HFFc6 (cell line): ENCODE data around the gene BRCA2. TPM values are rescaled to one million over a fixed set of nuclear protein-coding genes. Genes with fewer than 3 reads are reported as not detected.

Experiments used
- DNase-seq: peaks from one replicate; pipeline ENCODE4 v3.0.0-alpha.2; 2018
- H3K27ac Mint-ChIP-seq: 2 replicates; pipeline ENCODE4 v1.8.0; 2020; ENCODE audit warnings: mild to moderate bottlenecking, mixed read lengths
- H3K27me3 Mint-ChIP-seq: 2 replicates; pipeline ENCODE4 v1.8.0; 2021; ENCODE audit warnings: mild to moderate bottlenecking, moderate library complexity, mixed read lengths; ENCODE audit not compliant: insufficient read depth
- H3K36me3 Mint-ChIP-seq: 2 replicates; pipeline ENCODE4 v1.8.0; 2021; ENCODE audit warnings: low read depth, mixed read lengths
- H3K4me1 Mint-ChIP-seq: 2 replicates; pipeline ENCODE4 v1.8.0; 2020; ENCODE audit warnings: low read depth, mixed read lengths
- H3K4me3 Mint-ChIP-seq: 2 replicates; pipeline ENCODE4 v1.8.0; 2020; ENCODE audit warnings: mild to moderate bottlenecking, moderate library complexity, mixed read lengths
- H3K9me3 Mint-ChIP-seq: 2 replicates; pipeline ENCODE4 v1.8.0; 2020; ENCODE audit warnings: mild to moderate bottlenecking, mixed read lengths
- total RNA-seq, 6 experiments: library from RNA; stranded (reverse); fragmentation: NEBNext Ultra II Directional; extraction: Animal tissue kit (Norgen Biotek cat#: 25700); gene quantifications; 2 replicates in 1 of 6; 3 replicates in 5 of 6; pipeline ENCODE4 v1.2.3, GENCODE V29; 2021
- TF ChIP-seq, protein P1 (sequence below): fragments of 200-600 bp; sonication (generic); IDR thresholded peaks from 2 replicates; pipeline ENCODE4 v1.5.0; 2021; ENCODE audit warnings: antibody characterized with exemption, mild to moderate bottlenecking

BRCA2 gene
- total RNA-seq, 6 experiments from 2014 or later: 4.0 to 8.4 (median 8.2) TPM

DNA sequence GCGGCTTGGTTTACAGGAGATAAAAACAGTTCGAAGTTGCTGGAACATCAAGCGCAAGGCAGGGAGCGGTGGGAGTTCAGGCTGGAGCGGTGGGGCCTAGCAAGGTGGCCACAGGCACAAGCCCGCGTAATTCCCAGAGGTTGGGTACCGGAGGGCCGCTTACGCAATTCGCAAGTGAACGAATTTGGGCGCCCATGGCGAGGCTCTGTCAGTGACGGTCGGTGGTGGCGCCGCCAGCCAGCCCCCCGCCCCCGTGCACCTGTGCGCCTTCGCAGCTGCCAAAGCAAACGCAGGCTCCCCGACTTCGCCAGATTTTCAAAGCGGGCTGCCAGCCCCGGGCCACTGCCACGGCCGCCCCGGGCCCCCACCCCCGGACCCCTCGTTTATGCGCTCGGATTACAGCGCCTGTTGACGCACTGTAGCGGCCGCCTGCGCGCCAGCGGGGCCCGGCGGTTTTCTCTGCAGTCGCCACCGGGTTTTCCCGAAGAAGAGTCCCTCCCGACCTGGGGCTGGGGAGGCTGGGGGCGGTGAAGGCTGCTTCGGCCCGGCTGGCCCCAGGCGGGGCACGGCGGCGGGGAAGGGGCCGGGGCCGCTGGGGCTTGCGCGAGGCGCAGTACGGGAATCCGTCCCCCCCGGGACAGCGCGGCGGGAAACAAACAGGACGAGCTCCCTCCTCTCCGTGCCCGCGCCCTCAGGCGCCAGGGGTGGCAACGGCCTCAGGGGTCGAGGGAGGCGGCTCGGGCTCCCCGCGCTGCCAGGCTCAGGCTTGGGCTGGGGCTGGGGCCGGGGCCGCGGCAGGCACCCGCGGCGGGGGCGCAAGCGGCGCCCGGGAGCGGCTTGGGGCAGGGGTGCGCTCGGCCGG, 111.9 kb downstream of the BRCA2 start:
- peak overlapping the region; percentile 77 for H3K4me3 Mint-ChIP-seq
- no peak for DNase-seq
- H3K4me1 Mint-ChIP-seq: peaks cover 20% of the 10 kb centered on the region
- TF ChIP-seq, protein P1, sequence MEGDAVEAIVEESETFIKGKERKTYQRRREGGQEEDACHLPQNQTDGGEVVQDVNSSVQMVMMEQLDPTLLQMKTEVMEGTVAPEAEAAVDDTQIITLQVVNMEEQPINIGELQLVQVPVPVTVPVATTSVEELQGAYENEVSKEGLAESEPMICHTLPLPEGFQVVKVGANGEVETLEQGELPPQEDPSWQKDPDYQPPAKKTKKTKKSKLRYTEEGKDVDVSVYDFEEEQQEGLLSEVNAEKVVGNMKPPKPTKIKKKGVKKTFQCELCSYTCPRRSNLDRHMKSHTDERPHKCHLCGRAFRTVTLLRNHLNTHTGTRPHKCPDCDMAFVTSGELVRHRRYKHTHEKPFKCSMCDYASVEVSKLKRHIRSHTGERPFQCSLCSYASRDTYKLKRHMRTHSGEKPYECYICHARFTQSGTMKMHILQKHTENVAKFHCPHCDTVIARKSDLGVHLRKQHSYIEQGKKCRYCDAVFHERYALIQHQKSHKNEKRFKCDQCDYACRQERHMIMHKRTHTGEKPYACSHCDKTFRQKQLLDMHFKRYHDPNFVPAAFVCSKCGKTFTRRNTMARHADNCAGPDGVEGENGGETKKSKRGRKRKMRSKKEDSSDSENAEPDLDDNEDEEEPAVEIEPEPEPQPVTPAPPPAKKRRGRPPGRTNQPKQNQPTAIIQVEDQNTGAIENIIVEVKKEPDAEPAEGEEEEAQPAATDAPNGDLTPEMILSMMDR: no peak
- H3K27ac Mint-ChIP-seq: no peak overlapping the region
- peaks cover 4% of the 10 kb centered on the region; the same call in 1 of the 2 replicates for H3K27me3 Mint-ChIP-seq
- H3K36me3 Mint-ChIP-seq: peaks cover 9% of the 10 kb centered on the region
- no peaks in the 10 kb centered on the region for H3K9me3 Mint-ChIP-seq

DNA sequence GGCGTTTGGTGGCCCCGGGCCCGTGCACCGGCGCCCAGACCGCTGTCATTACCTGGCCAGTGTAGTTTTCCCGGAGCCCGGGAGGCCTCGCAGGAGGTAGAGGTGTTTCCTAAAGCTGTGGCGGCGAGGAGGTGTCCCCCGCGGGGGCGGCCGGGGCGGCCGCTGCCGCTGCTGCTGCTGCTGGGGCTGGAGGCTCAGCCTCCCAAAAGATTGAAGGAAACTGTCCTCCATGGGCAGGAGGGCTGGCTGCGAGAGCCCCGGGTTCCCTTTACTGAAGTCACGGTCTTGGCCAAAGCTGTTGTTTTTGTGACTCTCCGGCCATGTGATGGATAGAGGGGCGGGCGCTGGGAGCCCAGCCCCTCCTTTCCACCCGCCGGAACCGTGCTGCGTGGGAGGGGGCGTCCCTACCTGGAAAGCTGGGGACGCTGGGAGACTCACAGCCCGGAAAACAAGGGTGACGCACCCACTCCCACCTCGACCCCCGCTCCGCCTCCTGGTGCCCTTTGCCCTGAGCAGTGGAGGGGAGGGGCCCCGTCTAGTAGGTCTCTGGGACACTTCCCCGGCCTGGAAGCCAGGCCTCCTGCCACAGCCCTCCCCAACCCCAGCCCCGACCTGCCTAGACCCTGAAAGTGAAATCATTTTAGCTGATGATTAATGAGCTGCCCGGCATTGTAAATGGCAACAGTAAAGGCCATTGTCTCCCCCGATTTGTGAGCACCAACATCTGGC, 112.7 kb downstream of the BRCA2 start, which contains the start of gene N4BP2L1:
Gene N4BP2L1, minus strand, starts transcription at position 279 of the 729 bp plus-strand sequence. Its CDS starts 48 bp downstream, at position 231.
- Mint-ChIP-seq H3K36me3 (peaks cover 9% of the 10 kb centered on the region), H3K27me3 (peaks cover 4% of the 10 kb centered on the region; the same call in 1 of the 2 replicates), H3K4me1 (peaks cover 20% of the 10 kb centered on the region), H3K4me3 (peak within 1 kb of the TSS; percentile 77), H3K9me3 (no peaks in the 10 kb centered on the region), H3K27ac (peak within 1 kb of the TSS; percentile 32; the same call in 1 of the 2 replicates)
- DNase-seq: no peak
- TF ChIP-seq, protein P1: no peak

DNA sequence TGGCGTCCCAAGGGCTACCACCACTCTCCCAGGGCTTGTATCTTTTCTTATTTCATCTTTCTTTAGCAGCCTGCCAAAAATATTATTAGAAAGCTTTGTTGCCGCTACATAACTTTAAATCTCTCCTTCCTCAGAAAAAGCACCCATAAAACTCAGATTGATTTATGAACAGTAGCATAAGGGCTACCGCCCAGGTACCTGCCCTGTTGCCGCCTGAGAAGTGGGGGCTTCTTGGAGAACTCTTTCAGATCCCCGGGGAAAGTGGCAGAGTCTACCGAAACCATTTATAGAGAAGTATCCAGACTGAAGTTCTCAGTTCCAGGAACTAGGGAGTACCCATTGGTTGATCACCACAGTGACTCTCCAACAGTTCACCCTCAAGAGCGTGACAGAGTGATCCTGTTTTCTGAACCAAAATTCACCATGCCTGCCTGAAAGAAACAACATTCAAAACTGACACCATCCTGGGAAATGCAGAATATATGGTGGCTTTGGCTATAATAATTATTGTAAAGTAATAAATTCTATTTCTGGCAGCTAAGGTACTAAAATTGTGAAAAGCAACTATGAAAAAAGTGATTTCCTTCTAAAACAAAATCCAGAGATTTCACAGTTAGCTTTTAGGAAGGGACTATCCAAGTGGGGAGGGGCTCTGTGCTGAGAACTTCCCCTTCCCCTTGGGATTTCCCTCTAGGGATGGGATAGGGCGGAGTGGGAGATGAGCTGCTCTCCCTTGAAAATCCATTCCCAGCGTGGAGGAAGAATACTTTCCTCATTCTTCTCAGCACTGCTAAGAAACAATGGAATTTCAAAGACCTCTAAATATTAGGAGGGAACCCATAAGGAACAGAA, 113.5 kb downstream of the BRCA2 start:
- no peak for DNase-seq
- peak overlapping the region; percentile 73 for H3K4me3 Mint-ChIP-seq
- H3K4me1 Mint-ChIP-seq: peaks cover 20% of the 10 kb centered on the region
- no peaks in the 10 kb centered on the region for H3K9me3 Mint-ChIP-seq
- H3K36me3 Mint-ChIP-seq: peaks cover 9% of the 10 kb centered on the region
- H3K27ac Mint-ChIP-seq: peak overlapping the region; percentile 32; the same call in 1 of the 2 replicates
- peaks cover 4% of the 10 kb centered on the region; the same call in 1 of the 2 replicates for H3K27me3 Mint-ChIP-seq
- TF ChIP-seq, protein P1: no peak

DNA sequence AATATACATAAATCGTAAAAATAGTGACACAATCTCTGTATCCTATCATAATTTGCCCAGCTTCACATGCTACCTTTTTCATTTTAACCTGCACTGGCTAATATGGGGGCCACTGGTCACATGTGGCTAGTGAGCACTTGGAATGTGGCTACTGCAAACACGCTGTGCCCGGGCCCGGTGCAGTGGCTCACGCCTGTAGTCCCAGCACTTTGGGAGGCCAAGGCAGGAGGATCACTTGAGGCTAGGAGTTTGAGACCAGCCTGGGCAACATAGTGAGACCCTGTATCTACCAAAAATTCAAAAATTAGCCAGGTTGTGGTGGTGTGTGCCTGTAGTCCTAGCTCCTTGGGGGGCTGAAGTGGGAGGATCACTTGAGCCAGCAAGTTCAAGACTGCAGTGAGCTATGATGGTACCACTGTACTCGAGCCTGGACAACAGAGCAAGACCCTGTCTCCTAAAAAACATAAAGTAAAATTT, 114.2 kb downstream of the BRCA2 start:
- DNase-seq: no peak
- TF ChIP-seq, protein P1: no peak
- H3K36me3 Mint-ChIP-seq: peaks cover 9% of the 10 kb centered on the region; the same call in 1 of the 2 replicates

More for the DNA sequence above, 114.2 kb downstream of the BRCA2 start:
- Mint-ChIP-seq H3K27ac (no peak overlapping the region), H3K27me3 (peaks cover 4% of the 10 kb centered on the region; the same call in 1 of the 2 replicates), H3K4me3 (no peak overlapping the region), H3K9me3 (no peaks in the 10 kb centered on the region), H3K4me1 (peaks cover 20% of the 10 kb centered on the region)
